Stimulated activated CD4-positive, alpha-beta T cell treated with anti-CD3 and anti-CD28 coated beads, TNF-alpha, amount 100 ng/mL, for 48 hours (primary cell): Measurements from ENCODE around the gene FAM219A.
"Not testable (repeated sequence)": the region's sequence is repeated elsewhere in the genome, so short reads cannot be mapped to it uniquely, and the experiment has no call there.

ENCODE experiments used
- DNase-seq, 3 donors: peaks; one replicate each; pipeline ENCODE4 v3.0.0-alpha.2; 2020; ENCODE audit warnings: low read depth in 3 of 3

FAM219A gene

DNA sequence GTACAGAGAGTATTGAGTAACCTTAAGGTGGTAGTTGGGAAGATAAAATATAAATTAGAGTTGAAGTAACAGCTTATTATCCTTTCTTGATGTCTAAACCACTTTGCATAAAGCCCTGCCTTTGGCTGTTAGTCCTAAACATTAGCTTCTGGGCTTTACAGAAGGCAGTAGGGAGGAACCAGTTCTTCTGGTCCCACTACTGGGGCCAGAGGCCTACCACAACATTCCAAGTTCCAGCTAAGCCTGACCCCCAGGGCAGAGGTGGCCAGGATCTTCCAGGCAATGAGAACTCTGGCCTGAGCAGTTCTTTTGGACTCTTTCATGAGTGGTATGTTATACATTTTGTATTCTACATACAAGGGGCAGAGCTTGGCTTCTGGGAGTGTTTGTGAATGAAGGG is 26.3 kb upstream of the FAM219A start:
- DNase-seq = no peak

DNA sequence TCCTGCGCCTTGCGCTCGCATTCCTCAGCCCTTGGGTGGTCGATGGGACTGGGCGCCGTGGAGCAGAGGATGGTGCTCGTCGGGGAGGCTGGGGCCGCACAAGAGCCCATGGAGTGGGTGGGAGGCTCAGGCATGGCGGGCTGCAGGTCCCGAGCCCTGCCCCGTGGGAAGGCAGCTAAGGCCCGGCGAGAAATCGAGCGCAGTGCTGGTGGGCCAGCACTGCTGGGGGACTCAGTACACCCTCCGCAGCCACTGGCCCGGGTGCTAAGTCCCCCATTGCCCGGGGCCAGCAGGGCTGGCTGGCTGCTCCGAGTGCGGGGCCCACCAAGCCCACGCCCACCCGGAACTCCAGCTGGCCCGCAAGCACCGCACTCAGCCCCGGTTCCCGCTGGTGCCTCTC is 24.4 kb upstream of the FAM219A start:
- not testable (repeated sequence) for DNase-seq

DNA sequence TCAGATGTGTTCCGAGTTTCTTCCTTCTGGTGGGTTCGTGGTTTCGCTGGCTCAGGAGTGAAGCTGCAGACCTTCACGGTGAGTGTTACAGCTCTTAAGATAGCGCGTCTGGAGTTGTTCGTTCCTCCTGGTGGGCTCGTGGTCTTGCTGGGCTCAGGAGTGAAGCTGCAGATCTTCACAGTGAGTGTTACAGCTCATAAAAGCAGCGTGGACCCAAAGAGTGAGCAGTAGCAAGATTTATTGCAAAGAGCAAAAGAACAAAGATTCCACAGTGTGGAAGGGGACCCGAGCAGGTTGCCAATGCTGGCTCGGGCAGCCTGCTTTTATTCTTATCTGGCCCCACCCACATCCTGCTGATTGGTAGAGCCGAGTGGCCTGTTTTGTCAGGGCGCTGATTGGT is 23.2 kb upstream of the FAM219A start:
- not testable (repeated sequence) for DNase-seq

- no peak for DNase-seq
These were observed 21.1 kb upstream of the FAM219A start for GRCh38 chr9:34479431-34479866.

- no peak for DNase-seq
These were observed 19.2 kb upstream of the FAM219A start for GRCh38 chr9:34477541-34477940.

- DNase-seq = no peak
These were observed 16.7 kb upstream of the FAM219A start for GRCh38 chr9:34475097-34475496.

GRCh38 chr9:34465468-34465867 is 7.1 kb upstream of the FAM219A start:
- no peak for DNase-seq

DNA sequence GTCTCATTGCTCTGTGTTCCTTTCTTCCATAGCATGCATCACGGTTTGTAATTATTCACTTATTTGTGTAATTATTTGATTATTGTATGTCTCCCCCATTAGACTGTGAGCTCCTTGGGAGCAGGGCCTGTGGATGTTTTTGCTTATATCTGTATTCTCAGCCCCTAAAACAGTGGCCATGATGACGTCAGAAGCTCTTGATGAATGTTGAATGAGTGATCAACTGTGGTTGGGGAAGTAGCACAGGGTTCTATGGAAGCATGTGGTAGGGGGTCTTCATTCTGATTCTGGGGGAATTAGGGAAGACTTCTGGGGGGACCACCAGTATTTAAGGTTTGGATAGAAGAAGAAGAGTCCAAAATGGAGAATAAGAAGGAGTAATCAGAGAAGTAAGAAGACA is 6.2 kb upstream of the FAM219A start:
- DNase-seq = no peak

GRCh38 chr9:34463901-34464232 is 5.5 kb upstream of the FAM219A start:
- no peak for DNase-seq

DNA sequence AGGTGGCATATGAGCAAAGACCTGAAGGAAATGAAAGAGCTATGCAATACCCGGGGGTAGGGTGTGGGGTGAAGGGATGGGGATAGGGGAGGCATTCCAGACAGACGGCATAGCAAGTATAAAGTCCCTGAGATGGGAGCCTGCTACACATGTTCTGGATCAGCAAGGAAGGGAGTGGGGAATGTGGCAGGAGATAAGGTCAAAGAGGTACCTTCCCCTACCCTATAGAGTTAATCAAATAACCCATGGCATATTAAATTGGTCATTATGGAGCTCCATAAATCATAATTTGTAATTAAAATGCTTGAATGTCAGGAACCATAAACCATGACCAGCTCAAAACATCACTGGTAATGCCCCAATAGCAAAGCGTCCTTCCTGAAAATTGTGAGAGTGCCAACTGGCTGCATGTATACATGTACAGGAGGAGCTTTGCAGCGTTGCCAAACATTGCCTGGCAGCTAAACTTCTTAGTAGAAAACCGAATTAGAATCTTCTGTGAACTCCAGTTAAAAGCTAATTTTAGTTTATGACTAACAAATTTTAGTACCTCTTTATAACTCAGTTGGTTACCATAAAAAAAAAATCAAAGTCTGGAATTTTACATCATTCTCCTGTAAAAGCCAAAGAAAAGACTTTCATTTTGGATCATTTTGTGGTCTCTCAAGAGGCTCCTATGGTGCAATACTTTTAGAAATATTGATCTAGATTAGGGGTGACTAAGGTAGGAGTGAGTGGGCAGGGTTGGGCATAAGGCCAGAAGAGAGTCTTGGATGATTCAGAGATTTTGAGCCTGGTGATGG is 4.9 kb upstream of the FAM219A start:
- DNase-seq = peak; percentile 63 to 74 (median 67)

DNA sequence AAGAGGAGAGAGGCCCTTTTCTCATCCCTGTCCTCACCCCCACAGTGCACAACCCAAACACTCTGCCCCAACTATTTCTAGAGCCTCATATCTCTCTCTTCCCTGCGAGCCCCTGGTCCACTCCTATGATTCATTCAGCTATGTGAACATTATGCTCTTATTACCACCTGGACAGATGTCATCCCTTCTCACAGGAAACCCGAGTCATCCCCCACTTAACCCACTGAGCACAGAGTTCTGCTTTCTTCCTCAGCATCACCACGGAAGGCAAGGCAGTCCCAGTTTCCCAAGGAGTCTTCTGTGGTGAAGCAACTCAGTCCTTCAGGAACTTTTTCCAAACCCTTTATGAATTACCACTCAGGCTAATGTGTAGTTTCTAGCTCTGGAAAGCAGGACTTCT is 1.6 kb upstream of the FAM219A start:
- no peak for DNase-seq

DNA sequence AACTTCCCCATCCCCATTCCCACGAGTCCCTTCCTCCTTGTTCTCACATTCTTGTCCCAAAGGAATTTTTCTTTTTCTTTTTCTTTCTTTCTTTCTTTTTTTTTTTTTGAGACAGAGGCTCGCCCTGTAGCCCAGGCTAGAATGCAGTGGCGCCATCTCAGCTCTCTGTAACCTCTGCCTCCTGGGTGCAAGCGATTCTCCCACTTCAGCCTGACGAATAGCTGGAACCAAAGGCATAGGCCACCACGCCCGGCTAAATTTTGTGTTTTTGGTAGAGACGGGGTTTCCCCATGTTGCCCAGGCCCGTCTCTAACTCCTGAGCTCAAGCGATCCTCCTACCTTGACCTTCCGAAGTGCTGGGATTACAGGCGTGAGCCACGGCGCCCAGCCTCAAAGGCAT is 986 bp upstream of the FAM219A start:
- no peak for DNase-seq

DNA sequence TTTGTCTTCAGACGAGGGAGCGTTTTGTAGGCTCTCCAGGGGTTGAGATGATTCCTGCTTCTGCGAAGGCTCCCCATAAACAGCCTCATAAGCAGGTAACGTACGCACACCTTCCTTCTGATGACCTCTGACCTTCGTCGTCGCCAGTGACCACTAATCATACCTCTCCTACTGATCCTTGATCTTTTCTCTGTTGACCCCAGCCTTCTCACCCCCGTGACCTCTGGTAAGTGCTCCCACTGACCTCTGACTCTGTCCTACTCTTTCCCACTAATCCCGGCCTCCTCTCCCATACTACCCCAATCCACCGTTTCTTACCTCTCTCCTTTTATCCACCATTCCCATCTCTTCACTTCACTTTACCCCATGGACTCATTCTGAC is 580 bp upstream of the FAM219A start:
- no peak for DNase-seq

GRCh38 chr9:34457266-34458012 is 931 bp downstream of the FAM219A start:
- DNase-seq = peak in 1 of 3 donors; percentile 20

DNA sequence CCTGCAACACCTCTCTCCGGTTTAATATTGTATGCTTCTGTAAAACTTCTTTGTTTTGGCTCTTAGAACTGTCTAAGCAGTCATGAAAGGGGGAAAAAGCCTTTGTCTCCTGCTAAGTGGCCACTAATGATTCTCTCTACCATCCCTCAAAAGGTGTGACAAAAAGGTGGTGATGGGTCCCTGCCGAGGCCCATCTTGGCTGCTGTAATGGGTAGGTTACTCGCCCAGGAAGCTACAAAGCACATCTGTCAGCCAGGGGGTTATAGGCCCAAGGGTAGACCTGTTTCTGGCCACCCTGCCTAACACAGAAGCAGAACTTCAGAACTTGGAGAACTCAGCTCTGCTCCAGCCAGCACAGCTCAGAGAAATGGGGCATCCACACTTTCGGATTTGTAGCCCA is 1.6 kb downstream of the FAM219A start:
- DNase-seq = no peak

DNA sequence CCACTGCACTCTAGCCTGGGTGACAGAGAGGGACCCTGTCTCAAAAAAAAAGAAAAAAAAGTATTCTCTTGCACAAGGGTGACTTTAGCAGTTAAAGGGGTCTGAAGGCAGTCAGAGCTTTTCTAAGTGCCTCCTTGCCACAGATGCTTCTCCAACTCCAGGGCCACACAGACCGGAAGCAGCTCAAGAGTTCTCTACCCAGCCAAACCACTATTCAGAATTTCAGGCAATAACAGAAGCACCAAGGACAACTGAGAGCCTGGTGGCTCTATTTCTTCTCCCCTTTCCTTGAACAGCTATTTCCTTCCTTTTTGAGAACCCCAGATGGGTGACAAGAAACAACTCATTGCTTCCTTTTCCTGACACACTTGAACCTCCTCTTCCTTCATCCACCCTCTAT is 2.2 kb downstream of the FAM219A start:
- no peak for DNase-seq

DNA sequence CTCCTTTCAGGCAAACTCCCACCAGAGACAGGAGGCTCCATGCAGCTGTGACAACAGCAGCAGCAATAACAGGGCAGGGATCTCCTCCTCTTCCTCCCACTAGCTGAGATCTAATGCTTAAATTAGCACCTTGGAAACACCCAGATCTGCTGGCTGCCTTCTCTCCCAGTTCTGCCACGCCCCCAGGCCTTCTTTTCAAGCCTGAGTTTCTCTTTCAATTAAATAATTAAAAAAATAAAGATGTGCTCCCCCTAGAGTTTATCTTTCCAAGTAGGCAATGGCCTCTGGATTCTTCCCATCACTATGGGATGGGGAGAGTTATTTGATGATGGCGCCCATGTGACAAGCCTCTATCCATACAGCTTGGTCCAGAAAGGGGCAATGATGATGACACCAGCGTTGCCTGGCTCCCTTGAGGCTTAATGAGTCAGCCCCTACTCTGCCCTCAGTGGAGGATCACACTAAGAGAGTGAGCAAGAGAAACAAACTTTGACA is 3.8 kb downstream of the FAM219A start:
- DNase-seq = peak in 1 of 3 donors; percentile 6

GRCh38 chr9:34452568-34452967 is 5.8 kb downstream of the FAM219A start:
- no peak for DNase-seq

GRCh38 chr9:34451545-34451944 is 6.8 kb downstream of the FAM219A start:
- DNase-seq = no peak

DNA sequence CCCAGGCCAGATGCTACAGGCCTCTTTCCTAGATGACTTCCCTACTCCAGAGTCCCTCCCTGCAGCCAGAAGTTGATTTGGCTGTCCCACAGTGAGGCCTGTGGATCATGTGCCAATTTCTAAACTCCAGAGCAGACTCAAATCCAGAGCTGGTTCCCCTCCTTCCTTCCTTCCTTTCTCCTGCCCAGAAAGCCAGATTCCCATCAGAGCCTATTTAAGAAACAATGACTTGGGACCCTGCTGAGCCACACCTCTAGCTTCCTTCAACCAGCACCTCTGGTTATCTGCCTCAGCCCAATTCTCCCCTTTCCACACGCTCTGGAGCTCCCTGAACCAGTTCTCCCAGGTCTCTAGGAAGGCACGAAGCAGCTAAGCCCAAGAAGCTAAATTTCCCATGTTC is 7.2 kb downstream of the FAM219A start:
- DNase-seq = no peak

DNA sequence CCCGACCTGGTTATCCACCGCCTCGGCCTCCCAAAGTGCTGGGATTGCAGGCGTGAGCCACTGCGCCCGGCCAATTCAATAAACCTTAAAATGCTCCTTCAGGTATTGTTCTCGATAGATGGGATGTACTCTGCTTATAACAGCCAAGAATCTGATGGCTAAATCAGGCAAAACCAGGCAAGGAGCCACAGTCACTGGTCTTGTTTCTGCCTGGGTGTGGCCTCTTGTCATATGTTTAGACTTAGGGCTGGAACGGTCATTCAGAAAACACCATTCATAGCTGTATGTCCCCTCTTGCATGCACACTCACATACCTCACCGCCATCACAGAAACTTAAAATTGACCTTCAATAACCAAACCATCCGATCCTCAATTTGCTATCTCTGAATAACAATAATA is 7.7 kb downstream of the FAM219A start:
- no peak for DNase-seq

DNA sequence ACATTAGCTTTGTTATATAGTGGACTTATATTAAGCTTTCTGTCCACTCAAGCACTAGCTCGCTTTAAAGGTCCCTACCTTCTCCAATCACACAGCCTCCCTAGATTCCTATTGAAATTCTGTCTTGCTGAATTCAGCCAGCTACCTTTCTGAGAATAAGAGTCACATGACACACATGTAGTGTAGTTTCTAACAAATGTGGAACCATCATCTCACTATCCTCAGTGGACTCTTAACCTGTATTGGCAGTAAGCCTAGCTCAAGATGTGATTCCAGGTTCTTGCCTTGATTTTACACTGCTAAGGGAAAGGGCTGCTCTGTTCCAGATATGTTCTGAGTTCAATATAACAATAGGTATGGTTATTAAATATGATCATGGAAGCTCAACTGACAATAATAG is 11.4 kb downstream of the FAM219A start:
- no peak for DNase-seq

DNA sequence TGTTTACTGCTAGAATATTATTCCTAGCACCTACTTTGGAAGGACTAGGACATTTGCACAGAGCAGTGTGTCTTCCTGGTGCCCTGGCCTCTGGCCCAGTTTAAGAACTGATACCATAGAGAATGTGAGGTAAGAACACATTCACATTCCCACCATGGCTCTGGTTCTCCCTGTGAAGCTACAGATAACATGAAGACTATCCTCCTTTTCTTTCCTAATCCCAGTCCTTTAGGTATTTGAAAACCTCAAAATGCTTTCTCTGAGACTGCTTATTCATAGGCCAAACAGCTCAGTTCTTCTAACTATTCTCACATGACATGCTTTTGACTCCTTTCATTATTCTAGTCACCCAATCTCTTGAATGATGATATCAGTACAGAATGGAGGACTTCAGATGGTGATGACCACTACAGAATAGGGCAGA is 11.9 kb downstream of the FAM219A start:
- DNase-seq = no peak
